TTC549 (cell line): ENCODE data around the gene VAMP1.
"Not testable (repeated sequence)": the region's sequence is repeated elsewhere in the genome, so short reads cannot be mapped to it uniquely, and the experiment has no call there.

Experiments
- FAIRE-seq: peaks from 2 replicates; lab custom pipeline; 2012; peaks lifted over from hg19 to GRCh38; lab: Jason Lieb, UNC

The VAMP1 gene

GRCh38 chr12:6451348-6452244 lies 18.9 kb downstream of the VAMP1 start, which contains the start of gene TAPBPL:
TAPBPL (plus strand) TSS chr12:6452042; CDS start chr12:6452249, 207 bp downstream.
- no peak for FAIRE-seq

- FAIRE-seq = no peak
Measured at GRCh38 chr12:6450869-6451347, 19.6 kb downstream of the VAMP1 start.

GRCh38 chr12:6450091-6450868 lies 20.2 kb downstream of the VAMP1 start:
- FAIRE-seq = no peak

GRCh38 chr12:6444704-6445688 lies 25.5 kb downstream of the VAMP1 start, which contains the start of gene CD27:
CD27 (plus strand) TSS chr12:6444955; CDS start chr12:6445096, 141 bp downstream.
- FAIRE-seq = no peak

- FAIRE-seq = no peak
Measured at GRCh38 chr12:6444031-6444430, 26.4 kb downstream of the VAMP1 start.

- FAIRE-seq = no peak
Measured at GRCh38 chr12:6443361-6443983, 27.0 kb downstream of the VAMP1 start.

- FAIRE-seq = no peak
Measured at GRCh38 chr12:6442836-6443235, 27.6 kb downstream of the VAMP1 start.

GRCh38 chr12:6440391-6440790 lies 30.1 kb downstream of the VAMP1 start:
- FAIRE-seq = no peak

- FAIRE-seq = no peak
Measured at GRCh38 chr12:6438345-6438744, 32.1 kb downstream of the VAMP1 start.

- FAIRE-seq = no peak
Measured at GRCh38 chr12:6437586-6437985, 32.9 kb downstream of the VAMP1 start.

GRCh38 chr12:6435961-6436715 lies 34.3 kb downstream of the VAMP1 start:
- no peak for FAIRE-seq

GRCh38 chr12:6434205-6435140 lies 36.0 kb downstream of the VAMP1 start:
- no peak for FAIRE-seq

- FAIRE-seq = no peak
Measured at GRCh38 chr12:6432991-6433390, 37.5 kb downstream of the VAMP1 start.

GRCh38 chr12:6430124-6430989 lies 40.1 kb downstream of the VAMP1 start:
- FAIRE-seq = peak; percentile 42

- FAIRE-seq = no peak
Measured at GRCh38 chr12:6428326-6428725, 42.2 kb downstream of the VAMP1 start.

GRCh38 chr12:6427796-6428195 lies 42.7 kb downstream of the VAMP1 start:
- not testable (repeated sequence) for FAIRE-seq

- FAIRE-seq = no peak
Measured at GRCh38 chr12:6426882-6427671, 43.4 kb downstream of the VAMP1 start.
